Right lung (tissue), 5 donors: Measurements from ENCODE around the gene R3HDML. TPM values are rescaled to one million over a fixed set of nuclear protein-coding genes. Genes with fewer than 3 reads are reported as not detected.

Experiments used
- DNase-seq, 2 donors: peaks; one replicate each; pipeline ENCODE4 v3.0.0-alpha.2; 2013
- polyA plus RNA-seq, 5 donors: library from polyadenylated mRNA; unstranded; fragments of 120-200 nt; gene quantifications; one replicate each; pipeline versions ENCODE4 v1.2.1 to v1.2.3, GENCODE V29; 2013; ENCODE audit warnings: inconsistent platforms in 1 of 5, low replicate concordance in 1 of 5; ENCODE audit not compliant: insufficient read length in 5 of 5, insufficient read depth in 1 of 5

R3HDML gene
- polyA plus RNA-seq, 5 donors, result 0.09 to 0.17 TPM; not detected in 3

- DNase-seq, result no peak
Observed at GRCh38 chr20:44362466-44362940, 25.7 kb downstream of the R3HDML start.

- DNase-seq, result no peak
Observed at GRCh38 chr20:44364068-44364467, 27.2 kb downstream of the R3HDML start.

- no peak for DNase-seq
Observed at GRCh38 chr20:44364780-44365179, 27.9 kb downstream of the R3HDML start.

GRCh38 chr20:44367746-44368145, 30.9 kb downstream of the R3HDML start:
- no peak for DNase-seq

- DNase-seq, result no peak
Observed at GRCh38 chr20:44370639-44371218, 33.9 kb downstream of the R3HDML start.

- no peak for DNase-seq
Observed at GRCh38 chr20:44382641-44383040, 45.8 kb downstream of the R3HDML start.

GRCh38 chr20:44384423-44385027, 47.7 kb downstream of the R3HDML start:
- DNase-seq, result peak; percentile 24 to 48

- DNase-seq, result peak; percentile 15 to 20
Observed at GRCh38 chr20:44388466-44389023, 51.7 kb downstream of the R3HDML start.

- DNase-seq, result no peak
Observed at GRCh38 chr20:44389871-44390270, 53.0 kb downstream of the R3HDML start.

- DNase-seq, result no peak
Observed at GRCh38 chr20:44390280-44390679, 53.4 kb downstream of the R3HDML start.

GRCh38 chr20:44392088-44392775, 55.4 kb downstream of the R3HDML start:
- DNase-seq, result no peak

GRCh38 chr20:44392776-44393607, 56.1 kb downstream of the R3HDML start:
- no peak for DNase-seq

- DNase-seq, result no peak
Observed at GRCh38 chr20:44393608-44394451, 57.0 kb downstream of the R3HDML start.

GRCh38 chr20:44394452-44394701, 57.5 kb downstream of the R3HDML start:
- no peak for DNase-seq

GRCh38 chr20:44394702-44395460, 58.0 kb downstream of the R3HDML start:
- DNase-seq, result peak; percentile 19 to 32

- DNase-seq, result no peak
Observed at GRCh38 chr20:44395461-44396340, 58.9 kb downstream of the R3HDML start.

- DNase-seq, result no peak
Observed at GRCh38 chr20:44396369-44397130, 59.7 kb downstream of the R3HDML start.

GRCh38 chr20:44398335-44398734, 61.5 kb downstream of the R3HDML start:
- no peak for DNase-seq

- no peak for DNase-seq
Observed at GRCh38 chr20:44399446-44399845, 62.6 kb downstream of the R3HDML start.
